Amniotic stem cell (primary cell): Measurements from ENCODE around the gene THRB.

Experiments
- DNase-seq: peaks from one replicate; lab custom pipeline; 2025; lab: John Stamatoyannopoulos, UW

THRB gene

GRCh38 chr3:24141548-24141947, 353.1 kb downstream of the THRB start:
- DNase-seq: no peak

- DNase-seq: no peak
These were observed 354.9 kb downstream of the THRB start for GRCh38 chr3:24139463-24140412.

- DNase-seq: no peak
These were observed 355.8 kb downstream of the THRB start for GRCh38 chr3:24138876-24139256.

- no peak for DNase-seq
These were observed 356.4 kb downstream of the THRB start for GRCh38 chr3:24137958-24138875.

GRCh38 chr3:24137334-24137733, 357.3 kb downstream of the THRB start:
- DNase-seq: no peak

GRCh38 chr3:24136624-24137310, 357.9 kb downstream of the THRB start:
- DNase-seq: no peak

- no peak for DNase-seq
These were observed 359.4 kb downstream of the THRB start for GRCh38 chr3:24135280-24135679.

GRCh38 chr3:24133942-24134341, 360.7 kb downstream of the THRB start:
- no peak for DNase-seq

- no peak for DNase-seq
These were observed 361.2 kb downstream of the THRB start for GRCh38 chr3:24133436-24133835.

- DNase-seq: no peak
These were observed 365.1 kb downstream of the THRB start for GRCh38 chr3:24129549-24129948.

- DNase-seq: no peak
These were observed 366.2 kb downstream of the THRB start for GRCh38 chr3:24128199-24129005.

GRCh38 chr3:24123596-24123995, 371.1 kb downstream of the THRB start:
- no peak for DNase-seq

GRCh38 chr3:24120434-24120833, 374.2 kb downstream of the THRB start:
- no peak for DNase-seq

- no peak for DNase-seq
These were observed 375.3 kb downstream of the THRB start for GRCh38 chr3:24119321-24119751.

- no peak for DNase-seq
These were observed 377.1 kb downstream of the THRB start for GRCh38 chr3:24117508-24117907.

GRCh38 chr3:24111711-24112110, 382.9 kb downstream of the THRB start:
- no peak for DNase-seq

- no peak for DNase-seq
These were observed 384.6 kb downstream of the THRB start for GRCh38 chr3:24110051-24110450.

GRCh38 chr3:24101676-24102168, 392.9 kb downstream of the THRB start:
- DNase-seq: no peak

GRCh38 chr3:24100696-24101402, 393.8 kb downstream of the THRB start:
- DNase-seq: no peak

GRCh38 chr3:24096695-24097290, 397.9 kb downstream of the THRB start:
- DNase-seq: no peak
